CD4-positive, alpha-beta T cell treated with Interferon alpha-2 for 1 hour (primary cell): ENCODE measurements around the gene AZGP1.
"Not testable (repeated sequence)": the region's sequence is repeated elsewhere in the genome, so short reads cannot be mapped to it uniquely, and the experiment has no call there.

Source experiments
- DNase-seq, 2 donors: peaks; one replicate each; pipeline ENCODE4 v3.0.0-alpha.2; 2020 to 2022

The AZGP1 gene

GRCh38 chr7:99949645-99950228 is 26.1 kb downstream of the AZGP1 start:
- DNase-seq = peak in 1 of 2 donors; percentile 21

GRCh38 chr7:99947608-99948007 is 28.2 kb downstream of the AZGP1 start:
- DNase-seq = no peak

GRCh38 chr7:99944497-99945070 is 31.2 kb downstream of the AZGP1 start:
- DNase-seq = no peak

- no peak for DNase-seq
Observed at GRCh38 chr7:99943641-99944496, 32.0 kb downstream of the AZGP1 start.

GRCh38 chr7:99938296-99938695 is 37.5 kb downstream of the AZGP1 start:
- DNase-seq = no peak

GRCh38 chr7:99935009-99935408 is 40.8 kb downstream of the AZGP1 start:
- not testable (repeated sequence) for DNase-seq

- DNase-seq = no peak
Observed at GRCh38 chr7:99930376-99930775, 45.5 kb downstream of the AZGP1 start.

- DNase-seq = no peak
Observed at GRCh38 chr7:99929730-99930053, 46.1 kb downstream of the AZGP1 start.

- peak; percentile 29 to 44 for DNase-seq
Observed at GRCh38 chr7:99928994-99929729, 46.7 kb downstream of the AZGP1 start, which contains the start of gene GJC3. GJC3 (minus strand) TSS chr7:99929620; CDS start chr7:99929620, 0 bp downstream.

- no peak for DNase-seq
Observed at GRCh38 chr7:99928188-99928587, 47.6 kb downstream of the AZGP1 start.

GRCh38 chr7:99927536-99927935 is 48.3 kb downstream of the AZGP1 start:
- no peak for DNase-seq

GRCh38 chr7:99926321-99926720 is 49.5 kb downstream of the AZGP1 start:
- DNase-seq = no peak

- no peak for DNase-seq
Observed at GRCh38 chr7:99923200-99923599, 52.6 kb downstream of the AZGP1 start.

GRCh38 chr7:99920149-99920548 is 55.7 kb downstream of the AZGP1 start:
- no peak for DNase-seq

GRCh38 chr7:99919814-99920112 is 56.1 kb downstream of the AZGP1 start:
- DNase-seq = no peak

GRCh38 chr7:99918959-99919813 is 56.6 kb downstream of the AZGP1 start, which contains the start of gene TRIM4:
TRIM4 (minus strand) TSS chr7:99919530; CDS start chr7:99919401, 129 bp downstream.
- DNase-seq = peak; percentile 89 to 92
